ENCODE data around the gene FBXL5. TPM values are rescaled to one million over a fixed set of nuclear protein-coding genes. Genes with fewer than 3 reads are reported as not detected.

Gene FBXL5
- total RNA-seq, 4 donors from 2014 or later = 154 to 246 (median 212) TPM

DNA sequence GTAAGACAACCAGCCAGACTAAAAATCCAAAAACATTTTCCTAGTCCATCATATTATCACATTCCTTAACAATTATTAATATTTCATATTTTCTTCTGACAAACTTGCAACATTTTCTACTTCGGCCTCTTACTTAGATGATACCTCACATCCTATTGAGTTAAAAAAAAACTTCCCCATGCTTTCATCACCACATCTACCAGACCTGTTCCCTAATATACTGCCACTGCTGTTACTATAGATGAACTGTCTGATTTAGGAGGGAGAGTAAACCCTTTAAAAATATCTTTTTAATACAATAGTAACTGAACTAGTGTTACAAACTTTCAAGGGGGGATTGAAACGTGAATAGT is 28.0 kb upstream of the FBXL5 start:
- TF ChIP-seq CTCF (IDR thresholded peaks at IDR 0.05) (no peak), POLR2A (IDR thresholded peaks at IDR 0.05) (no peak)
- DNase-seq = no peak
- Histone ChIP-seq H3K4me1 (peaks cover 0 to 12% of the 10 kb centered on the region in 2 donors), H3K4me3 (replicated peaks in 1 of 3) (no peak overlapping the region), H3K27me3 (no peaks in the 10 kb centered on the region), H3K27ac (peak overlapping the region in 1 of 3 donors; percentile 94), H3K36me3 (no peaks in the 10 kb centered on the region), H3K9me3 (no peaks in the 10 kb centered on the region)
- intact Hi-C loops (cut with DNase I) = no loop called here
- 87 to 92% methylated on average over 2 of the region's 2 CpGs for WGBS, 2 donors

- no peak for TF ChIP-seq POLR2A (IDR thresholded peaks at IDR 0.05)
- H3K4me1 ChIP-seq = peaks cover 0 to 12% of the 10 kb centered on the region in 2 donors
- H3K36me3 ChIP-seq = no peaks in the 10 kb centered on the region
- peak overlapping the region; percentile 22 to 74 (median 73) for H3K4me3 ChIP-seq (replicated peaks in 1 of 3)
- H3K9me3 ChIP-seq = no peaks in the 10 kb centered on the region
- intact Hi-C loops (cut with DNase I) = no loop called here
- no peak for DNase-seq
- H3K27ac ChIP-seq = peak overlapping the region; percentile 91 to 95 (median 94)
- WGBS, 2 donors = 39 to 45% methylated on average over 6 of the region's 6 CpGs
- no peaks in the 10 kb centered on the region for H3K27me3 ChIP-seq
These were observed 27.3 kb upstream of the FBXL5 start for GRCh38 chr4:15682242-15683142.

- 0 to 1% methylated on average over 37 to 53 of the region's 56 CpGs for WGBS, 2 donors
- intact Hi-C loops (cut with DNase I) = no loop called here
- Histone ChIP-seq H3K9me3 (no peaks in the 10 kb centered on the region), H3K36me3 (no peaks in the 10 kb centered on the region), H3K27me3 (no peaks in the 10 kb centered on the region), H3K4me1 (peaks cover 0 to 12% of the 10 kb centered on the region in 2 donors), H3K27ac (peak within 1 kb of the TSS; percentile 91 to 95 (median 94)), H3K4me3 (replicated peaks in 1 of 3) (peak within 1 kb of the TSS; percentile 22 to 74 (median 73))
- peak; percentile 98 to 99 for DNase-seq
- peak in 4 of 6 experiments; percentile 7 to 54 (median 39) for TF ChIP-seq CTCF (IDR thresholded peaks at IDR 0.05)
- TF ChIP-seq POLR2A (IDR thresholded peaks at IDR 0.05) = peak; percentile 68 to 95
These were observed 26.4 kb upstream of the FBXL5 start, which contains the start of gene FAM200B for GRCh38 chr4:15681372-15682241. Gene FAM200B (plus strand): TSS chr4:15681827. CDS start chr4:15686978, 5,151 bp downstream.

DNA sequence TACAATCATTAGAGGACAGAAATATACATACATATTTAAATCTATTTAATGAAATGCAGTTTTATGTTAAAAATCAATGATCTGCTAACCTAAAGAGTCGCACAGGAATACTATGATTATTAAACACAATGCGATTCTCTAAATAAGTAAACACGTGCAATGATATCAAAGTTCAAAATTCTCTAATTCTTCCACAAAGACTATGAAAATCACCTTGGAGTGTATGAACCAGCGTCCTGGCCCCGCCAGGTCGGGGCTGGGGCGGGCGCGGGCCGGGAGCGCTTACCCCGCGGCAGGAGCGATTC is 25.9 kb upstream of the FBXL5 start:
- TF ChIP-seq CTCF (IDR thresholded peaks at IDR 0.05) (no peak), POLR2A (IDR thresholded peaks at IDR 0.05) (no peak)
- intact Hi-C loops (cut with DNase I) = no loop called here
- H3K27ac ChIP-seq = no peak overlapping the region
- peak overlapping the region; percentile 22 to 74 (median 73) for H3K4me3 ChIP-seq (replicated peaks in 1 of 3)
- no peak for DNase-seq
- H3K36me3 ChIP-seq = no peaks in the 10 kb centered on the region
- no peaks in the 10 kb centered on the region for H3K9me3 ChIP-seq
- WGBS, 2 donors = 2 to 3% methylated on average over 10 to 14 of the region's 14 CpGs
- H3K27me3 ChIP-seq = no peaks in the 10 kb centered on the region
- peaks cover 0 to 12% of the 10 kb centered on the region in 2 donors for H3K4me1 ChIP-seq

GRCh38 chr4:15677507-15677988 is 22.4 kb upstream of the FBXL5 start:
- Histone ChIP-seq H3K27ac (no peak overlapping the region), H3K36me3 (no peaks in the 10 kb centered on the region), H3K4me3 (replicated peaks in 1 of 3) (no peak overlapping the region), H3K27me3 (no peaks in the 10 kb centered on the region), H3K4me1 (peaks cover 0 to 4% of the 10 kb centered on the region in 2 donors), H3K9me3 (no peaks in the 10 kb centered on the region)
- intact Hi-C loops (cut with DNase I) = no loop called here
- TF ChIP-seq POLR2A (IDR thresholded peaks at IDR 0.05) = no peak
- no peak for TF ChIP-seq CTCF (IDR thresholded peaks at IDR 0.05)
- no peak for DNase-seq
- WGBS, 2 donors = 78 to 82% methylated on average over 2 of the region's 2 CpGs

Data from thyroid gland (tissue), 4 donors.